Ovary (tissue), 3 donors: ENCODE results near the gene DDHD1.

Source experiments
- EP300 ChIP-seq: sonication (generic); formaldehyde crosslinking; IDR thresholded peaks from one replicate; pipeline ENCODE4 v1.6.1; 2017; ENCODE audit warnings: antibody characterized with exemption
- TF ChIP-seq, protein P1 (sequence below), 3 donors: fragments of 450-650 bp in 2 of 3; fragments of 200-600 bp in 1 of 3; IDR thresholded peaks; one replicate each; pipeline versions ENCODE4 v1.5.1 to v1.8.0; 2016 to 2022; ENCODE audit warnings: antibody characterized with exemption in 3 of 3, mild to moderate bottlenecking in 1 of 3
- donor health status: DM: no; HTN: no; CAD: no.

DNA sequence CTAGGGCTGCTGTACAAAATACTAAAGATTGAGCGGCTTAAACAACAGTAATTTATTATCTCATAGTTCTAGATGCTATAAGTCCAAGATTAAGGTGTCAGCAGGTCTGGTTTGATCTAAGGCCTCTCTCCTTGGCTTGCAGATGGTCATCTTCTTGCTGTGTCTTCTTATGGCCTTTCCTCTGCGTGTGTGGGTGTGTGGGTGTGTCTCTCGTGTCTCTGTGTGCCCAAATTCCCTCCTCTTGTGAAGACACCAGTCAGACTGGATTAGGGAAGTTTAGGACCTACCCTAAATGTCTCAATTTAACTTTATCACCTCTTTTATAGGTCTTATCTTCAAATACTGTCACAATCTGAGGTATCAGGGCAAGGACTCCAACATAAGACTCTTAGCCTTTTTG is 28.3 kb downstream of the DDHD1 start:
- TF ChIP-seq, protein P1, sequence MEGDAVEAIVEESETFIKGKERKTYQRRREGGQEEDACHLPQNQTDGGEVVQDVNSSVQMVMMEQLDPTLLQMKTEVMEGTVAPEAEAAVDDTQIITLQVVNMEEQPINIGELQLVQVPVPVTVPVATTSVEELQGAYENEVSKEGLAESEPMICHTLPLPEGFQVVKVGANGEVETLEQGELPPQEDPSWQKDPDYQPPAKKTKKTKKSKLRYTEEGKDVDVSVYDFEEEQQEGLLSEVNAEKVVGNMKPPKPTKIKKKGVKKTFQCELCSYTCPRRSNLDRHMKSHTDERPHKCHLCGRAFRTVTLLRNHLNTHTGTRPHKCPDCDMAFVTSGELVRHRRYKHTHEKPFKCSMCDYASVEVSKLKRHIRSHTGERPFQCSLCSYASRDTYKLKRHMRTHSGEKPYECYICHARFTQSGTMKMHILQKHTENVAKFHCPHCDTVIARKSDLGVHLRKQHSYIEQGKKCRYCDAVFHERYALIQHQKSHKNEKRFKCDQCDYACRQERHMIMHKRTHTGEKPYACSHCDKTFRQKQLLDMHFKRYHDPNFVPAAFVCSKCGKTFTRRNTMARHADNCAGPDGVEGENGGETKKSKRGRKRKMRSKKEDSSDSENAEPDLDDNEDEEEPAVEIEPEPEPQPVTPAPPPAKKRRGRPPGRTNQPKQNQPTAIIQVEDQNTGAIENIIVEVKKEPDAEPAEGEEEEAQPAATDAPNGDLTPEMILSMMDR (IDR thresholded peaks at IDR 0.05) = no peak
- TF ChIP-seq EP300 = no peak
